ENCODE data around the gene HTR2C. TPM values are rescaled to one million over a fixed set of nuclear protein-coding genes. Genes with fewer than 3 reads are reported as not detected.
"Not testable (repeated sequence)": the region's sequence is repeated elsewhere in the genome, so short reads cannot be mapped to it uniquely, and the experiment has no call there.

HTR2C gene
- total RNA-seq, 1 donor from 2014 or later: not detected

- DNase-seq (ENCODE audit: low read depth): no peak
- FAIRE-seq: no peak
- H3K27me3 ChIP-seq (ENCODE audit: control insufficient read depth, insufficient read depth, low read length): no peaks in the 10 kb centered on the region
Observed at GRCh38 chrX:114675365-114675764, 91.5 kb downstream of the HTR2C start.

DNA sequence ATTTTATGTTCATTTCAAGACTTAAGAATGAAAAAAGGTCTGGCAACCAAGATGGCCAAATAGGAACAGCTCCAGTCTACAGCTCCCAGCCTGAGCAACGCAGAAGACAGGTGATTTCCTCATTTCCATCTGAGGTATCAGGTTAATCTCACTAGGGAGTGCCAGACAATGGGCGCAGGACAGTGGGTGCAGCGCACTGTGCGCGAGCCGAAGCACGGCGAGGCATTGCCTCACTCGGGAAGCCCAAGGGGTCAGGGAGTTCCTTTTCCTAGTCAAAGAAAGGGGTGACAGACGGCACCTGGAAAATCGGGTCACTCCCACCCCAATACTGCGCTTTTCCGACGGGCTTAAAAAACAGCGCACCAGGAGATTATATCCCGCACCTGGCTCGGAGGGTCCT is 116.6 kb downstream of the HTR2C start:
- DNase-seq (ENCODE audit: low read depth); FAIRE-seq; H3K27me3 ChIP-seq (ENCODE audit: control insufficient read depth, insufficient read depth, low read length); H3K4me3 ChIP-seq (ENCODE audit: low read depth, low read length); H3K36me3 ChIP-seq (ENCODE audit: control insufficient read depth, insufficient read depth, low read length): not testable (repeated sequence)

More at GRCh38 chrX:114675365-114675764, 91.5 kb downstream of the HTR2C start:
- TF ChIP-seq CTCF (IDR thresholded peaks at IDR 0.05; ENCODE audit: insufficient read depth, low read length, severe bottlenecking): no peak
- H3K36me3 ChIP-seq (ENCODE audit: control insufficient read depth, insufficient read depth, low read length): no peaks in the 10 kb centered on the region
- H3K4me3 ChIP-seq (ENCODE audit: low read depth, low read length): no peak overlapping the region

- DNase-seq (ENCODE audit: low read depth): no peak
- TF ChIP-seq CTCF (IDR thresholded peaks at IDR 0.05; ENCODE audit: insufficient read depth, low read length, severe bottlenecking): no peak
- no peak for FAIRE-seq
Observed at GRCh38 chrX:114709406-114709805, 125.5 kb downstream of the HTR2C start.

GRCh38 chrX:114710571-114710970 is 126.7 kb downstream of the HTR2C start:
- H3K4me3 ChIP-seq (ENCODE audit: low read depth, low read length): no peak overlapping the region
- H3K27me3 ChIP-seq (ENCODE audit: control insufficient read depth, insufficient read depth, low read length): no peaks in the 10 kb centered on the region
- DNase-seq (ENCODE audit: low read depth) (no peak), FAIRE-seq (no peak)
- no peaks in the 10 kb centered on the region for H3K36me3 ChIP-seq (ENCODE audit: control insufficient read depth, insufficient read depth, low read length)
- TF ChIP-seq CTCF (IDR thresholded peaks at IDR 0.05; ENCODE audit: insufficient read depth, low read length, severe bottlenecking): no peak

More at GRCh38 chrX:114709406-114709805, 125.5 kb downstream of the HTR2C start:
- Histone ChIP-seq H3K27me3 (ENCODE audit: control insufficient read depth, insufficient read depth, low read length) (no peaks in the 10 kb centered on the region), H3K4me3 (ENCODE audit: low read depth, low read length) (no peak overlapping the region), H3K36me3 (ENCODE audit: control insufficient read depth, insufficient read depth, low read length) (no peaks in the 10 kb centered on the region)

DNA sequence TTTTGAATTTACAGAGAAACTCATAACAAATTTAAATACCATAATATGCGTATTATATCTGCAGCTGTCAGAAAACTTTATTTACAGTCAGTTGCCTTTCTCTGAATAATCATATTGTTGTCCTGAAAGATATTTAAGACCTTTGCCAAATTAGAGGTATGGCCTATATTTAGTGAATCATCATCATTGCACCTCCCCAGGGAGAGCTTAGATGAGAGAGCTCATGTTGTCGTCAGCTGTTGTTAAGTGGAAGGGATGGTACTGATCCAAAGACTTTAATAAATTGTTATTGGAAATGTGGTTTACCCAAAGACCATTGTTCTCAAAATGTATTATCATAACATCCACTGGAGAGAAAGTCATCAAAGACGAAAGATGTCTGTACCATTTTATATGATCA is 128.6 kb downstream of the HTR2C start:
- H3K4me3 ChIP-seq (ENCODE audit: low read depth, low read length): no peak overlapping the region
- DNase-seq (ENCODE audit: low read depth) (no peak), FAIRE-seq (no peak)
- no peak for TF ChIP-seq CTCF (IDR thresholded peaks at IDR 0.05; ENCODE audit: insufficient read depth, low read length, severe bottlenecking)
- H3K27me3 ChIP-seq (ENCODE audit: control insufficient read depth, insufficient read depth, low read length): no peaks in the 10 kb centered on the region
- no peaks in the 10 kb centered on the region for H3K36me3 ChIP-seq (ENCODE audit: control insufficient read depth, insufficient read depth, low read length)

DNA sequence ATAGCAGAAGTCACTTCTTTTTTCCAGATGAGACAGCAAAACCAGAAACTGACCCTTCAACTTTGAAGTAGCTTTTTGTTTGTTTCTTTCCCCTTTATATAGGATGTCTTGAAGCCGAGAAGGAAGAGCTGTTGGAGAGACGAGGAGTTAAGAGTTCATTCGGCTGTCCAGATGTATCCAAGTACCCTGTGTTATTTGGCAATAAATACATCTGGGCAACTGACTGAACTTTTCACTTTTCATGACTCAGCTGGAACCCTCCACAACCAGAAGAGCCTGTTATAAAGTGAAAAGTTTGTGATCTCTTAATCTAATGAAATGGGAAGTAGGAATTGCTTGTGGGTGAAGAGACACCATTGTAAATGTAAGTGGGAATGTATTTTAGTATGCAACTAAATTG is 131.2 kb downstream of the HTR2C start:
- DNase-seq (ENCODE audit: low read depth): no peak
- H3K4me3 ChIP-seq (ENCODE audit: low read depth, low read length): no peak overlapping the region
- no peak for TF ChIP-seq CTCF (IDR thresholded peaks at IDR 0.05; ENCODE audit: insufficient read depth, low read length, severe bottlenecking)
- FAIRE-seq: no peak
- H3K36me3 ChIP-seq (ENCODE audit: control insufficient read depth, insufficient read depth, low read length): no peaks in the 10 kb centered on the region
- H3K27me3 ChIP-seq (ENCODE audit: control insufficient read depth, insufficient read depth, low read length): no peaks in the 10 kb centered on the region

All from bronchial epithelial cell (primary cell).